ENCODE results near the gene NOS1AP.

DNA sequence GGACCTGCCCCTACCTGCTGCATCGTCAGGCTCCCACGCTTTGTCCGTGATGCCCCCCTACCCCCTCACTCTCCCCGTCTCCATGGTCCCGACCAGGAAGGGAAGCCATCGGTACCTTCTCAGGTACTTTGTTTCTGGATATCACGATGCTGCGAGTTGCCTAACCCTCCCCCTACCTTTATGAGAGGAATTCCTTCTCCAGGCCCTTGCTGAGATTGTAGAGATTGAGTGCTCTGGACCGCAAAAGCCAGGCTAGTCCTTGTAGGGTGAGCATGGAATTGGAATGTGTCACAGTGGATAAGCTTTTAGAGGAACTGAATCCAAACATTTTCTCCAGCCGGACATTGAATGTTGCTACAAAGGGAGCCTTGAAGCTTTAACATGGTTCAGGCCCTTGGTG, 298.3 kb downstream of the NOS1AP start:
- TF ChIP-seq, protein P1, sequence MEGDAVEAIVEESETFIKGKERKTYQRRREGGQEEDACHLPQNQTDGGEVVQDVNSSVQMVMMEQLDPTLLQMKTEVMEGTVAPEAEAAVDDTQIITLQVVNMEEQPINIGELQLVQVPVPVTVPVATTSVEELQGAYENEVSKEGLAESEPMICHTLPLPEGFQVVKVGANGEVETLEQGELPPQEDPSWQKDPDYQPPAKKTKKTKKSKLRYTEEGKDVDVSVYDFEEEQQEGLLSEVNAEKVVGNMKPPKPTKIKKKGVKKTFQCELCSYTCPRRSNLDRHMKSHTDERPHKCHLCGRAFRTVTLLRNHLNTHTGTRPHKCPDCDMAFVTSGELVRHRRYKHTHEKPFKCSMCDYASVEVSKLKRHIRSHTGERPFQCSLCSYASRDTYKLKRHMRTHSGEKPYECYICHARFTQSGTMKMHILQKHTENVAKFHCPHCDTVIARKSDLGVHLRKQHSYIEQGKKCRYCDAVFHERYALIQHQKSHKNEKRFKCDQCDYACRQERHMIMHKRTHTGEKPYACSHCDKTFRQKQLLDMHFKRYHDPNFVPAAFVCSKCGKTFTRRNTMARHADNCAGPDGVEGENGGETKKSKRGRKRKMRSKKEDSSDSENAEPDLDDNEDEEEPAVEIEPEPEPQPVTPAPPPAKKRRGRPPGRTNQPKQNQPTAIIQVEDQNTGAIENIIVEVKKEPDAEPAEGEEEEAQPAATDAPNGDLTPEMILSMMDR (IDR thresholded peaks at IDR 0.05; ENCODE audit: low read depth, low read length, poor library complexity, severe bottlenecking), result no peak
- no peak for TF ChIP-seq EZH2phosphoT487 (IDR thresholded peaks at IDR 0.05; ENCODE audit: borderline replicate concordance, low read length)

Data from DOHH2 (cell line).